PC-3 (cell line): ENCODE data around the gene RBM20.

ENCODE experiments used
- CTCF ChIP-seq: fragments of 300-600 bp; sonication (generic); conservative IDR thresholded peaks from 2 replicates; pipeline ENCODE4 v1.5.1; 2017; ENCODE audit warnings: antibody characterized with exemption, low read depth, mild to moderate bottlenecking, low read length
- EZH2 ChIP-seq: fragments of 300-600 bp; sonication (generic); IDR thresholded peaks from one replicate; pipeline ENCODE4 v1.6.1; 2017; ENCODE audit warnings: antibody characterized with exemption, mild to moderate bottlenecking, low read length; ENCODE audit not compliant: unreplicated experiment

- no peak for TF ChIP-seq CTCF
- TF ChIP-seq EZH2, result no peak
These were observed 15.4 kb downstream of the RBM20 start for GRCh38 chr10:110659558-110659957.
